GM23248 (cell line): Measurements from ENCODE around the gene SMAD1.

Source experiments
- EZH2 ChIP-seq: fragments of 200-600 bp; sonication (generic); IDR thresholded peaks from 2 replicates; pipeline ENCODE4 v1.6.1; 2018; ENCODE audit warnings: antibody characterized with exemption, mild to moderate bottlenecking; ENCODE audit not compliant: insufficient read depth, poor library complexity, severe bottlenecking
- EZH2phosphoT487 ChIP-seq: fragments of 200-600 bp; sonication (generic); IDR thresholded peaks from 2 replicates; pipeline ENCODE4 v1.6.1; 2018; ENCODE audit warnings: antibody characterized with exemption, moderate library complexity, mild to moderate bottlenecking, low read depth; ENCODE audit not compliant: insufficient read depth

GRCh38 chr4:145490361-145490760 lies 8.7 kb downstream of the SMAD1 start:
- TF ChIP-seq EZH2, result no peak
- no peak for TF ChIP-seq EZH2phosphoT487
